Measurements from ENCODE around the gene UBE2V1. TPM values are rescaled to one million over a fixed set of nuclear protein-coding genes. Genes with fewer than 3 reads are reported as not detected.

The UBE2V1 gene
- total and polyA plus RNA-seq, 2 of the 13 experiments (the other 11 are each of a cell fraction or from before 2014, with no cell fraction given): 81.3 to 132 TPM

DNA sequence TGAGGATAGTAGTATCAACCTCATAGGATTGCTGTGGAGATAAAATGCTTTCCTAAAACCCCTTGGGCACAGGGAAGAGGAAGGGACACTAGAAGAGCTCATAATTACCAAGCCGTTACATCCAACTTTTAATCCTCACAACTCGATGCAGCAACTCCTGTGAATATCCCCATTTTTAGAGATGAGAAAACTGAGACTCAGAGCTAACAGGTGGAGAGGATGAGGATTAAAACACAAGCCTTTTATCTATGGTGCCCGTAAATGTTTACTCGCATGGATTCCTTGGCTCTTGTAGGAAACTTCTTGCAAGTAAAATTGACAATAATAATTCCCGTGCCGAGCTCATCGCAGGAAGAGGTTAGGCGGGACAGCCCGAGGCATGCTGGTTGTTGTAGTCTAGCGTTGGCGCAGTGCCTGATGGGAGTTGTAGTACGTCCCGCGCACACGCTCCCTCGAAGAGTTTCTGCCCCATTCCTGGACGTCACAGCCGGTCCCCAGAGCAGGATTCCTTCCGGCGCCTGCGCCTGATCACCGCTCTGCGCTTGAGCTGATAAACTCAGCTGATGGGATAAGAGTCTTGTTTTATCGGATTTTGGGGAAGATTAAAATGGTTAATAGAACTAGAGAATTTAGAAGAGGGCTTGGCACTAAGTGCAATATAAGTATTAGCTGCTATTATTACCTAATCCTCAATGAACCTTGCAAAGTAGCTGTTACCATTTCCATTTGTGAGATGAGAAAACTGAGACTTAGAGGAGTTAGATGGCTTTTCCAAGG lies 2.8 kb upstream of the UBE2V1 start (continued):
- TF ChIP-seq ETS1 (CRISPR knock-in tag; IDR thresholded peaks at IDR 0.05) (no peak), TBX2 (CRISPR knock-in tag; IDR thresholded peaks at IDR 0.05; ENCODE audit: borderline replicate concordance) (peak; percentile 43; the same call in 1 of the 2 replicates), RXRA (CRISPR knock-in tag; IDR thresholded peaks at IDR 0.05) (peak; percentile 34; the same call in 1 of the 2 replicates), MAFG (CRISPR knock-in tag; IDR thresholded peaks at IDR 0.05) (no peak), ZNF530 (CRISPR knock-in tag; IDR thresholded peaks at IDR 0.05; ENCODE audit: low read depth) (no peak), CCAR2 (optimal IDR thresholded peaks at IDR 0.05; ENCODE audit: low read depth, low read length) (no peak), PHF21A (CRISPR knock-in tag; IDR thresholded peaks at IDR 0.05) (peak; percentile 90), SMYD3 (CRISPR knock-in tag; IDR thresholded peaks at IDR 0.05) (peak; percentile 84), ZNF280D (CRISPR knock-in tag; IDR thresholded peaks at IDR 0.05) (no peak; the same call in 1 of the 2 replicates), STAG1 (CRISPR knock-in tag; IDR thresholded peaks at IDR 0.05) (no peak), ZNF850 (CRISPR knock-in tag; conservative IDR thresholded peaks at IDR 0.05) (no peak), NFYB (CRISPR knock-in tag; IDR thresholded peaks at IDR 0.05) (peak; percentile 70), RARA (CRISPR knock-in tag; IDR thresholded peaks at IDR 0.05) (peak; percentile 44; the same call in 1 of the 2 replicates), ZNF549 (CRISPR knock-in tag; IDR thresholded peaks at IDR 0.05) (no peak), ZNF577 (CRISPR knock-in tag; IDR thresholded peaks at IDR 0.05; ENCODE audit: borderline replicate concordance, low read depth) (no peak), TSC22D2 (CRISPR knock-in tag; IDR thresholded peaks at IDR 0.05; ENCODE audit: borderline replicate concordance) (no peak; the same call in none of the 2 replicates), MTF2 (CRISPR knock-in tag; IDR thresholded peaks at IDR 0.05; ENCODE audit: borderline replicate concordance) (peak; percentile 28; the same call in 1 of the 2 replicates)
- TF ChIP-seq, protein P1, sequence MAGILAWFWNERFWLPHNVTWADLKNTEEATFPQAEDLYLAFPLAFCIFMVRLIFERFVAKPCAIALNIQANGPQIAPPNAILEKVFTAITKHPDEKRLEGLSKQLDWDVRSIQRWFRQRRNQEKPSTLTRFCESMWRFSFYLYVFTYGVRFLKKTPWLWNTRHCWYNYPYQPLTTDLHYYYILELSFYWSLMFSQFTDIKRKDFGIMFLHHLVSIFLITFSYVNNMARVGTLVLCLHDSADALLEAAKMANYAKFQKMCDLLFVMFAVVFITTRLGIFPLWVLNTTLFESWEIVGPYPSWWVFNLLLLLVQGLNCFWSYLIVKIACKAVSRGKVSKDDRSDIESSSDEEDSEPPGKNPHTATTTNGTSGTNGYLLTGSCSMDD (CRISPR knock-in tag; IDR thresholded peaks at IDR 0.05): no peak
- TF ChIP-seq, protein P2, sequence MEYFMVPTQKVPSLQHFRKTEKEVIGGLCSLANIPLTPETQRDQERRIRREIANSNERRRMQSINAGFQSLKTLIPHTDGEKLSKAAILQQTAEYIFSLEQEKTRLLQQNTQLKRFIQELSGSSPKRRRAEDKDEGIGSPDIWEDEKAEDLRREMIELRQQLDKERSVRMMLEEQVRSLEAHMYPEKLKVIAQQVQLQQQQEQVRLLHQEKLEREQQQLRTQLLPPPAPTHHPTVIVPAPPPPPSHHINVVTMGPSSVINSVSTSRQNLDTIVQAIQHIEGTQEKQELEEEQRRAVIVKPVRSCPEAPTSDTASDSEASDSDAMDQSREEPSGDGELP (IDR thresholded peaks at IDR 0.05; ENCODE audit: borderline replicate concordance, low read depth): peak; percentile 76
- TF ChIP-seq, protein P3, sequence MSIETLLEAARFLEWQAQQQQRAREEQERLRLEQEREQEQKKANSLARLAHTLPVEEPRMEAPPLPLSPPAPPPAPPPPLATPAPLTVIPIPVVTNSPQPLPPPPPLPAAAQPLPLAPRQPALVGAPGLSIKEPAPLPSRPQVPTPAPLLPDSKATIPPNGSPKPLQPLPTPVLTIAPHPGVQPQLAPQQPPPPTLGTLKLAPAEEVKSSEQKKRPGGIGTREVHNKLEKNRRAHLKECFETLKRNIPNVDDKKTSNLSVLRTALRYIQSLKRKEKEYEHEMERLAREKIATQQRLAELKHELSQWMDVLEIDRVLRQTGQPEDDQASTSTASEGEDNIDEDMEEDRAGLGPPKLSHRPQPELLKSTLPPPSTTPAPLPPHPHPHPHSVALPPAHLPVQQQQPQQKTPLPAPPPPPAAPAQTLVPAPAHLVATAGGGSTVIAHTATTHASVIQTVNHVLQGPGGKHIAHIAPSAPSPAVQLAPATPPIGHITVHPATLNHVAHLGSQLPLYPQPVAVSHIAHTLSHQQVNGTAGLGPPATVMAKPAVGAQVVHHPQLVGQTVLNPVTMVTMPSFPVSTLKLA (IDR thresholded peaks at IDR 0.05): peak; percentile 53
- TF ChIP-seq, protein P4, sequence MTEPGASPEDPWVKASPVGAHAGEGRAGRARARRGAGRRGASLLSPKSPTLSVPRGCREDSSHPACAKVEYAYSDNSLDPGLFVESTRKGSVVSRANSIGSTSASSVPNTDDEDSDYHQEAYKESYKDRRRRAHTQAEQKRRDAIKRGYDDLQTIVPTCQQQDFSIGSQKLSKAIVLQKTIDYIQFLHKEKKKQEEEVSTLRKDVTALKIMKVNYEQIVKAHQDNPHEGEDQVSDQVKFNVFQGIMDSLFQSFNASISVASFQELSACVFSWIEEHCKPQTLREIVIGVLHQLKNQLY (CRISPR knock-in tag; IDR thresholded peaks at IDR 0.05): no peak
